Smooth muscle cell (in vitro differentiated cells): Measurements from ENCODE around the gene ELMO1. TPM values are rescaled to one million over a fixed set of nuclear protein-coding genes. Genes with fewer than 3 reads are reported as not detected.

Experiments used
- DNase-seq: peaks from one replicate; lab custom pipeline; 2025; ENCODE audit not compliant: unreplicated experiment; lab: John Stamatoyannopoulos, UW
- H2AFZ ChIP-seq: fragments of 200-600 bp; sonication (generic); 2 replicates; pipeline ENCODE4 v1.6.0; 2016; ENCODE audit warnings: antibody characterized with exemption, low read depth, mild to moderate bottlenecking
- H3F3A ChIP-seq: fragments of 200-600 bp; sonication (generic); 2 replicates; pipeline ENCODE4 v1.6.0; 2017; ENCODE audit warnings: antibody characterized with exemption, low read depth
- H3K27ac ChIP-seq: fragments of 200-600 bp; sonication (generic); 2 replicates; pipeline ENCODE4 v1.5.1; 2016; ENCODE audit warnings: low read depth, mild to moderate bottlenecking
- H3K27me3 ChIP-seq: fragments of 200-600 bp; sonication (generic); 2 replicates; pipeline ENCODE4 v1.6.1; 2016; ENCODE audit warnings: low read depth, mild to moderate bottlenecking
- H3K36me3 ChIP-seq: fragments of 200-600 bp; sonication (generic); 2 replicates; pipeline ENCODE4 v1.5.1; 2016; ENCODE audit warnings: low read depth
- H3K4me1 ChIP-seq: fragments of 200-600 bp; sonication (generic); 2 replicates; pipeline ENCODE4 v1.5.1; 2016; ENCODE audit warnings: low read depth
- H3K4me2 ChIP-seq: fragments of 200-600 bp; sonication (generic); 2 replicates; pipeline ENCODE4 v1.6.0; 2016; ENCODE audit warnings: mild to moderate bottlenecking
- H3K4me3 ChIP-seq: fragments of 200-600 bp; sonication (generic); 2 replicates; pipeline ENCODE4 v1.5.1; 2016; ENCODE audit warnings: mild to moderate bottlenecking
- H3K79me2 ChIP-seq: fragments of 200-600 bp; sonication (generic); 2 replicates; pipeline ENCODE4 v1.6.0; 2016; ENCODE audit warnings: low read depth, mild to moderate bottlenecking
- H3K9ac ChIP-seq: fragments of 200-600 bp; sonication (generic); 2 replicates; pipeline ENCODE4 v1.6.0; 2016; ENCODE audit warnings: low read depth
- H3K9me3 ChIP-seq: fragments of 200-600 bp; sonication (generic); replicated peaks from 2 replicates; pipeline ENCODE4 v1.5.1; 2016; ENCODE audit warnings: low read depth
- H4K20me1 ChIP-seq: fragments of 200-600 bp; sonication (generic); 2 replicates; pipeline ENCODE4 v1.6.0; 2016; ENCODE audit warnings: low read depth
- CTCF ChIP-seq: fragments of 200-600 bp; sonication (generic); IDR thresholded peaks from 2 replicates; pipeline ENCODE4 v1.5.1; 2017; ENCODE audit warnings: borderline replicate concordance, mild to moderate bottlenecking, antibody characterized with exemption; ENCODE audit not compliant: insufficient read depth, poor library complexity, severe bottlenecking
- WGBS: methylation state at CpG from one replicate; pipeline ENCODE4 v1.1.7; 2016; ENCODE audit warnings: low lambda C conversion rate; 5-methylcytosine and 5-hydroxymethylcytosine counted together
- polyA plus RNA-seq: library from polyadenylated mRNA; unstranded; fragments of >200 nt; fragmentation: Nextera tagmentation; extraction: Ambion mirVana; gene quantifications from 2 replicates; pipeline ENCODE4 v1.2.1, GENCODE V29; 2016
- total RNA-seq: library from RNA; depleted of rRNA; stranded (reverse); fragments of >200 nt; gene quantifications from 2 replicates; pipeline ENCODE4 v1.2.3, GENCODE V29; 2014

The ELMO1 gene
- total and polyA plus RNA-seq, 2 experiments from 2014 or later: 8.2 to 36.0 TPM

GRCh38 chr7:37095122-37095521, 353.5 kb downstream of the ELMO1 start:
- H3K4me1 ChIP-seq: no peaks in the 10 kb centered on the region
- H3F3A ChIP-seq: no peaks in the 10 kb centered on the region
- H2AFZ ChIP-seq: no peak overlapping the region
- no peaks in the 10 kb centered on the region for H3K79me2 ChIP-seq
- H3K4me2 ChIP-seq: no peak overlapping the region
- no peaks in the 10 kb centered on the region for H4K20me1 ChIP-seq
- no peak overlapping the region for H3K27ac ChIP-seq
- H3K36me3 ChIP-seq: no peaks in the 10 kb centered on the region
- no peak for DNase-seq
- no peak for TF ChIP-seq CTCF
- 29% methylated on average over 1 of the region's 1 CpG for WGBS
- H3K27me3 ChIP-seq: no peaks in the 10 kb centered on the region
- no peaks in the 10 kb centered on the region for H3K9me3 ChIP-seq
- H3K4me3 ChIP-seq: no peak overlapping the region
- H3K9ac ChIP-seq: no peak overlapping the region

GRCh38 chr7:37093257-37093656, 355.4 kb downstream of the ELMO1 start:
- H3K79me2 ChIP-seq: no peaks in the 10 kb centered on the region
- H3K9ac ChIP-seq: no peak overlapping the region
- no peak overlapping the region for H3K4me2 ChIP-seq
- no peak overlapping the region for H3K27ac ChIP-seq
- H3K36me3 ChIP-seq: no peaks in the 10 kb centered on the region
- TF ChIP-seq CTCF: no peak
- no peak for DNase-seq
- H3F3A ChIP-seq: no peaks in the 10 kb centered on the region
- no peak overlapping the region for H2AFZ ChIP-seq
- no peak overlapping the region for H3K4me3 ChIP-seq
- no peaks in the 10 kb centered on the region for H3K4me1 ChIP-seq
- no peaks in the 10 kb centered on the region for H3K9me3 ChIP-seq
- no peaks in the 10 kb centered on the region for H4K20me1 ChIP-seq
- H3K27me3 ChIP-seq: no peaks in the 10 kb centered on the region

- no peaks in the 10 kb centered on the region for H3K36me3 ChIP-seq
- H3K79me2 ChIP-seq: no peaks in the 10 kb centered on the region
- H3K9ac ChIP-seq: no peak overlapping the region
- no peak overlapping the region for H2AFZ ChIP-seq
- H3K27ac ChIP-seq: no peak overlapping the region
- no peak overlapping the region for H3K4me2 ChIP-seq
- DNase-seq: no peak
- no peak for TF ChIP-seq CTCF
- no peaks in the 10 kb centered on the region for H4K20me1 ChIP-seq
- 77% methylated on average over 6 of the region's 6 CpGs for WGBS
- H3K4me3 ChIP-seq: no peak overlapping the region
- H3K9me3 ChIP-seq: no peaks in the 10 kb centered on the region
- no peaks in the 10 kb centered on the region for H3K27me3 ChIP-seq
- H3F3A ChIP-seq: no peaks in the 10 kb centered on the region
- H3K4me1 ChIP-seq: no peaks in the 10 kb centered on the region
These were observed 356.1 kb downstream of the ELMO1 start for GRCh38 chr7:37092548-37092947.

GRCh38 chr7:37089972-37090371, 358.7 kb downstream of the ELMO1 start:
- DNase-seq: no peak
- Histone ChIP-seq H3F3A (no peaks in the 10 kb centered on the region), H3K79me2 (no peaks in the 10 kb centered on the region), H3K4me3 (no peak overlapping the region), H2AFZ (no peak overlapping the region), H4K20me1 (no peaks in the 10 kb centered on the region), H3K4me1 (no peaks in the 10 kb centered on the region), H3K9me3 (no peaks in the 10 kb centered on the region), H3K9ac (no peak overlapping the region), H3K27ac (no peak overlapping the region), H3K4me2 (no peak overlapping the region), H3K27me3 (no peaks in the 10 kb centered on the region), H3K36me3 (no peaks in the 10 kb centered on the region)
- no peak for TF ChIP-seq CTCF
- 93% methylated on average over 4 of the region's 4 CpGs for WGBS
